Neural cell (in vitro differentiated cells): ENCODE results near the gene SCGB3A1. TPM values are rescaled to one million over a fixed set of nuclear protein-coding genes. Genes with fewer than 3 reads are reported as not detected.
A peak's percentile ranks its signal among the peaks of the same experiment; 100 is the strongest.

Experiments used
- H2AFZ ChIP-seq: fragments of 200-600, 300-800 bp; sonication (generic), shearing (Covaris generic); 2 replicates; pipeline ENCODE4 v1.6.0; 2014; ENCODE audit warnings: low read depth, mild to moderate bottlenecking, antibody characterized with exemption, low read length, moderate library complexity
- H3F3A ChIP-seq: fragments of 200-600 bp; shearing (Covaris generic); 2 replicates; pipeline ENCODE4 v1.6.1; 2016; ENCODE audit warnings: mild to moderate bottlenecking, moderate library complexity, mixed read lengths, antibody characterized with exemption, low read length; ENCODE audit not compliant: insufficient read depth, poor library complexity, severe bottlenecking
- H3K27ac ChIP-seq: fragments of 200-600, 300-800 bp; sonication (generic), shearing (Covaris generic); 2 replicates; pipeline ENCODE4 v1.5.1; 2014; ENCODE audit warnings: mild to moderate bottlenecking, low read length, moderate library complexity
- H3K27me3 ChIP-seq: fragments of 300-800, 200-600 bp; sonication (generic), shearing (Covaris generic); 2 replicates; pipeline ENCODE4 v1.6.0; 2014; ENCODE audit warnings: mild to moderate bottlenecking, low read depth, low read length, moderate library complexity; ENCODE audit not compliant: insufficient read depth
- H3K36me3 ChIP-seq: fragments of 300-800, 200-600 bp; sonication (generic), shearing (Covaris generic); 2 replicates; pipeline ENCODE4 v1.5.1; 2014; ENCODE audit warnings: mild to moderate bottlenecking, antibody characterized with exemption, low read length, moderate library complexity; ENCODE audit not compliant: insufficient read depth
- H3K4me2 ChIP-seq: fragments of 300-800, 200-600 bp; sonication (generic), shearing (Covaris generic); 2 replicates; pipeline ENCODE4 v1.6.0; 2014; ENCODE audit warnings: mild to moderate bottlenecking, low read length
- H3K4me3 ChIP-seq: fragments of 300-800, 200-600 bp; sonication (generic), shearing (Covaris generic); 2 replicates; pipeline ENCODE4 v1.5.1; 2014; ENCODE audit warnings: mild to moderate bottlenecking, low read length, moderate library complexity
- H3K79me2 ChIP-seq: fragments of 200-600 bp; shearing (Covaris generic); replicated peaks from 2 replicates; pipeline ENCODE4 v1.6.0; 2014; ENCODE audit warnings: mild to moderate bottlenecking, low read length, moderate library complexity; ENCODE audit not compliant: insufficient read depth
- H3K9ac ChIP-seq: fragments of 300-800, 200-600 bp; sonication (generic), shearing (Covaris generic); 2 replicates; pipeline ENCODE4 v1.6.1; 2016; ENCODE audit warnings: mild to moderate bottlenecking, low read length, mixed read lengths
- H3K9me2 ChIP-seq: fragments of 200-600 bp; shearing (Covaris generic); 2 replicates; pipeline ENCODE4 v1.6.1; 2016; ENCODE audit warnings: mild to moderate bottlenecking, low read length, mixed read lengths; ENCODE audit not compliant: insufficient read depth
- H3K9me3 ChIP-seq: fragments of 200-600, 300-800 bp; sonication (generic), shearing (Covaris generic); 2 replicates; pipeline ENCODE4 v1.6.1; 2016; ENCODE audit warnings: mild to moderate bottlenecking, mixed run types, low read length, moderate library complexity, mixed read lengths
- H4K20me1 ChIP-seq: fragments of 200-600 bp; shearing (Covaris generic); 2 replicates; pipeline ENCODE4 v1.6.1; 2016; ENCODE audit warnings: mild to moderate bottlenecking, mixed run types; ENCODE audit not compliant: insufficient read depth
- EP300 ChIP-seq: fragments of 450-650 bp; conservative IDR thresholded peaks from 2 replicates; pipeline ENCODE4 v1.6.1; 2014; ENCODE audit warnings: antibody characterized with exemption, mild to moderate bottlenecking, moderate library complexity; ENCODE audit not compliant: poor library complexity, severe bottlenecking
- EZH2 ChIP-seq: fragments of 200-600, 300-800 bp; shearing (Covaris generic), sonication (generic); IDR thresholded peaks from 2 replicates; pipeline ENCODE4 v1.6.1; 2014; ENCODE audit warnings: antibody characterized with exemption, low read length, borderline replicate concordance, mild to moderate bottlenecking; ENCODE audit not compliant: insufficient read depth, poor library complexity, severe bottlenecking
- MXI1 ChIP-seq: fragments of 450-650 bp; conservative IDR thresholded peaks from 2 replicates; pipeline ENCODE4 v1.6.1; 2014; ENCODE audit warnings: antibody characterized with exemption, mild to moderate bottlenecking; ENCODE audit not compliant: poor library complexity, severe bottlenecking
- POLR2AphosphoS5 ChIP-seq: IDR thresholded peaks from 2 replicates; pipeline ENCODE4 v1.6.1; 2012
- RAD21 ChIP-seq: fragments of 450-650 bp; conservative IDR thresholded peaks from 2 replicates; pipeline ENCODE4 v1.6.1; 2014; ENCODE audit warnings: antibody characterized with exemption, mild to moderate bottlenecking, moderate library complexity
- SMC3 ChIP-seq: fragments of 450-650 bp; conservative IDR thresholded peaks from 2 replicates; pipeline ENCODE4 v1.6.1; 2014; ENCODE audit warnings: antibody characterized with exemption, mild to moderate bottlenecking, moderate library complexity; ENCODE audit not compliant: poor library complexity
- TAF1 ChIP-seq: IDR thresholded peaks from 2 replicates; pipeline ENCODE4 v1.6.1; 2012; ENCODE audit warnings: low read depth
- polyA plus RNA-seq: library from polyadenylated mRNA; depleted of rRNA; stranded (reverse); fragments of >200 nt; gene quantifications from 2 replicates; pipeline ENCODE4 v1.2.3, GENCODE V29; 2014
- TF ChIP-seq, protein P1 (sequence below): fragments of 450-650 bp; IDR thresholded peaks from 2 replicates; pipeline ENCODE4 v1.5.1; 2014; ENCODE audit warnings: antibody characterized with exemption, mild to moderate bottlenecking, moderate library complexity; ENCODE audit not compliant: poor library complexity, severe bottlenecking
- TF ChIP-seq, protein P2 (sequence below): IDR thresholded peaks from 2 replicates; pipeline ENCODE4 v1.6.1; 2012; ENCODE audit warnings: borderline replicate concordance

SCGB3A1 gene
- polyA plus RNA-seq, 1 donor from 2014 or later: not detected

DNA sequence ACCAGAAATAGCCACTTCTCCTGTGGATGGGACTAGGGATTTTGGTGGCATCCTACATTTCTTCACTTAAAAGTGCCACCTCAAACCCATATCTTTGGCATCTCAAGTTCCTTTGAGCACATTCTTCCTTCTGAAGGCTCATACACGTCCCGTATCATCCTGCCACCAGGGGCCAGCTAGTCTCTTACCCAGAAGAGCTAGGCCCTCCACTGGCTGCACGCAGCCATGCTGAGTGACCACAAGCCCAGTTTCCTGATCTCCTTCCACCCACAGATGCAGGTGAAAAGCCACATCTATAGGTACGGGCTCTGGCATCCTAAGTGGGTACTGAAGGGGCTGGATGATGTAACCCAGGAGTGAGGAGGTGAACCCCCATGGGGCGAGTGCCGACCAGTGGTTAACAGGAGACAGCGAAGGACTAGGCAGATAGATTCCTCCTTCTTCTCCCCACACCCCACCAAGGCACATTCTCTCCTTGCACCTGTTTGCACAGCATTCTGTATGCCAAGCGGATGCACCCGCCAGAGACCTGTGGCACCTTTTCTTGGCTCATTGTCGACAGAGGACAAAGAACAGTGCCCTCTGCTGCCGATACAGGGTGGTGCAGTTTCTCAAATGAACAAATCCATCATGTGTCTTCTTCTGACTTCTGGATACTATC is 14.4 kb upstream of the SCGB3A1 start:
- Histone ChIP-seq H3K9me2 (no peaks in the 10 kb centered on the region), H3K9ac (no peak overlapping the region)

DNA sequence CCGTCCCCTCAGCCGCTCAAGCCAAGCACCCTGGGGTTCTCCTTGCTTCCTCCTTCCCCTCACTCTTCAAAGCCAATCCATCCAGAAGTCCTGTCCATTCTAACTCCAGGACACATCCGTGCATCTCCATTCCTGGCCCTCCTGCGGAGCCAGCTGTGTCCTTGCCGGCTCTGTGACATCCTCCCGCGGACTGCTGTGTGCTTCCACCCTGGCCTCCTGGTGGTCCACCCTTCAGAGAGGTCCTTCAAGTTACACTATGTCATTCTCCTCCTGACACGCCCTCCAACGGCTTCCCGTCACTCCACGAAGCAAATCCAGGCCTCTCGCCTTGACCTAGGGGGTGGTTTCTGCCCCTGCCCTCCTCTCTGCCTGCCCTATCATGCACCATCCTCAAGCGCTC is 13.0 kb upstream of the SCGB3A1 start:
- no peak overlapping the region for H3K4me2 ChIP-seq
- H3K27me3 ChIP-seq: no peaks in the 10 kb centered on the region
- no peaks in the 10 kb centered on the region for H3K9me2 ChIP-seq
- no peak for TF ChIP-seq EP300
- TF ChIP-seq POLR2AphosphoS5: no peak
- TF ChIP-seq RAD21: no peak
- TF ChIP-seq SMC3: no peak
- no peak for TF ChIP-seq TAF1
- no peak for TF ChIP-seq MXI1
- TF ChIP-seq EZH2: no peak
- TF ChIP-seq, protein P1, sequence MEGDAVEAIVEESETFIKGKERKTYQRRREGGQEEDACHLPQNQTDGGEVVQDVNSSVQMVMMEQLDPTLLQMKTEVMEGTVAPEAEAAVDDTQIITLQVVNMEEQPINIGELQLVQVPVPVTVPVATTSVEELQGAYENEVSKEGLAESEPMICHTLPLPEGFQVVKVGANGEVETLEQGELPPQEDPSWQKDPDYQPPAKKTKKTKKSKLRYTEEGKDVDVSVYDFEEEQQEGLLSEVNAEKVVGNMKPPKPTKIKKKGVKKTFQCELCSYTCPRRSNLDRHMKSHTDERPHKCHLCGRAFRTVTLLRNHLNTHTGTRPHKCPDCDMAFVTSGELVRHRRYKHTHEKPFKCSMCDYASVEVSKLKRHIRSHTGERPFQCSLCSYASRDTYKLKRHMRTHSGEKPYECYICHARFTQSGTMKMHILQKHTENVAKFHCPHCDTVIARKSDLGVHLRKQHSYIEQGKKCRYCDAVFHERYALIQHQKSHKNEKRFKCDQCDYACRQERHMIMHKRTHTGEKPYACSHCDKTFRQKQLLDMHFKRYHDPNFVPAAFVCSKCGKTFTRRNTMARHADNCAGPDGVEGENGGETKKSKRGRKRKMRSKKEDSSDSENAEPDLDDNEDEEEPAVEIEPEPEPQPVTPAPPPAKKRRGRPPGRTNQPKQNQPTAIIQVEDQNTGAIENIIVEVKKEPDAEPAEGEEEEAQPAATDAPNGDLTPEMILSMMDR: no peak
- TF ChIP-seq, protein P2, sequence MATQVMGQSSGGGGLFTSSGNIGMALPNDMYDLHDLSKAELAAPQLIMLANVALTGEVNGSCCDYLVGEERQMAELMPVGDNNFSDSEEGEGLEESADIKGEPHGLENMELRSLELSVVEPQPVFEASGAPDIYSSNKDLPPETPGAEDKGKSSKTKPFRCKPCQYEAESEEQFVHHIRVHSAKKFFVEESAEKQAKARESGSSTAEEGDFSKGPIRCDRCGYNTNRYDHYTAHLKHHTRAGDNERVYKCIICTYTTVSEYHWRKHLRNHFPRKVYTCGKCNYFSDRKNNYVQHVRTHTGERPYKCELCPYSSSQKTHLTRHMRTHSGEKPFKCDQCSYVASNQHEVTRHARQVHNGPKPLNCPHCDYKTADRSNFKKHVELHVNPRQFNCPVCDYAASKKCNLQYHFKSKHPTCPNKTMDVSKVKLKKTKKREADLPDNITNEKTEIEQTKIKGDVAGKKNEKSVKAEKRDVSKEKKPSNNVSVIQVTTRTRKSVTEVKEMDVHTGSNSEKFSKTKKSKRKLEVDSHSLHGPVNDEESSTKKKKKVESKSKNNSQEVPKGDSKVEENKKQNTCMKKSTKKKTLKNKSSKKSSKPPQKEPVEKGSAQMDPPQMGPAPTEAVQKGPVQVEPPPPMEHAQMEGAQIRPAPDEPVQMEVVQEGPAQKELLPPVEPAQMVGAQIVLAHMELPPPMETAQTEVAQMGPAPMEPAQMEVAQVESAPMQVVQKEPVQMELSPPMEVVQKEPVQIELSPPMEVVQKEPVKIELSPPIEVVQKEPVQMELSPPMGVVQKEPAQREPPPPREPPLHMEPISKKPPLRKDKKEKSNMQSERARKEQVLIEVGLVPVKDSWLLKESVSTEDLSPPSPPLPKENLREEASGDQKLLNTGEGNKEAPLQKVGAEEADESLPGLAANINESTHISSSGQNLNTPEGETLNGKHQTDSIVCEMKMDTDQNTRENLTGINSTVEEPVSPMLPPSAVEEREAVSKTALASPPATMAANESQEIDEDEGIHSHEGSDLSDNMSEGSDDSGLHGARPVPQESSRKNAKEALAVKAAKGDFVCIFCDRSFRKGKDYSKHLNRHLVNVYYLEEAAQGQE: no peak
- H3K36me3 ChIP-seq: no peaks in the 10 kb centered on the region
- H3K27ac ChIP-seq: no peak overlapping the region
- no peaks in the 10 kb centered on the region for H4K20me1 ChIP-seq
- no peak overlapping the region for H3K9ac ChIP-seq
- no peak overlapping the region for H3K4me3 ChIP-seq
- H3K79me2 ChIP-seq: no peaks in the 10 kb centered on the region
- no peak overlapping the region for H2AFZ ChIP-seq
- H3F3A ChIP-seq: no peaks in the 10 kb centered on the region
- no peaks in the 10 kb centered on the region for H3K9me3 ChIP-seq

More for the DNA sequence above, 14.4 kb upstream of the SCGB3A1 start:
- TF ChIP-seq, protein P1: peak; percentile 39
- TF ChIP-seq RAD21: no peak
- no peaks in the 10 kb centered on the region for H3K9me3 ChIP-seq
- no peaks in the 10 kb centered on the region for H3F3A ChIP-seq
- H3K79me2 ChIP-seq: no peaks in the 10 kb centered on the region
- H3K27ac ChIP-seq: no peak overlapping the region
- no peak overlapping the region for H3K4me2 ChIP-seq
- H3K4me3 ChIP-seq: no peak overlapping the region
- no peak overlapping the region for H2AFZ ChIP-seq
- H3K27me3 ChIP-seq: no peaks in the 10 kb centered on the region
- no peaks in the 10 kb centered on the region for H3K36me3 ChIP-seq
- no peaks in the 10 kb centered on the region for H4K20me1 ChIP-seq
